Esophagus muscularis mucosa (tissue), 4 donors: ENCODE data around the gene EMID1. TPM values are rescaled to one million over a fixed set of nuclear protein-coding genes. Genes with fewer than 3 reads are reported as not detected.

Source experiments
- DNase-seq: peaks from one replicate; pipeline ENCODE4 v3.0.0-alpha.2; 2017; ENCODE audit errors: extremely low spot score
- H3K27ac ChIP-seq, 4 donors: fragments of 200-600 bp; sonication (generic); replicated peaks in 1 of 4; 1 replicate in 3 of 4; 2 replicates in 1 of 4; pipeline ENCODE4 v1.5.1; 2016 to 2019; ENCODE audit warnings: mild to moderate bottlenecking in 1 of 4
- H3K27me3 ChIP-seq, 4 donors: fragments of 200-600 bp; sonication (generic); one replicate each; pipeline versions ENCODE4 v1.5.1 to v1.6.0; 2016 to 2019
- H3K36me3 ChIP-seq, 4 donors: fragments of 200-600 bp; sonication (generic); one replicate each; pipeline ENCODE4 v1.5.1; 2016 to 2019
- H3K4me1 ChIP-seq, 4 donors: fragments of 200-600 bp; sonication (generic); one replicate each; pipeline ENCODE4 v1.5.1; 2016 to 2019
- H3K4me3 ChIP-seq, 4 donors: fragments of 200-600 bp; sonication (generic); 1 replicate in 2 of 4; 2 replicates in 2 of 4; pipeline ENCODE4 v1.5.1; 2016 to 2019; ENCODE audit warnings: mild to moderate bottlenecking in 4 of 4, moderate library complexity in 1 of 4
- H3K9me3 ChIP-seq, 4 donors: fragments of 200-600 bp; sonication (generic); 1 replicate in 3 of 4; 2 replicates in 1 of 4; pipeline ENCODE4 v1.5.1; 2016 to 2019
- CTCF ChIP-seq, 3 experiments: fragments of 200-600 bp in 2 of 3; fragments of 450-650 bp in 1 of 3; sonication (generic) in 2 of 3; IDR thresholded peaks; one replicate each; pipeline ENCODE4 v1.5.1; 2017 to 2019; ENCODE audit warnings: antibody characterized with exemption in 3 of 3, mild to moderate bottlenecking in 2 of 3, moderate library complexity in 1 of 3
- EP300 ChIP-seq: sonication (generic); formaldehyde crosslinking; IDR thresholded peaks from one replicate; pipeline ENCODE4 v1.6.1; 2017; ENCODE audit warnings: antibody characterized with exemption
- POLR2A ChIP-seq: fragments of 450-650 bp; IDR thresholded peaks from one replicate; pipeline ENCODE4 v1.6.1; 2017; ENCODE audit warnings: antibody characterized with exemption, moderate library complexity, mild to moderate bottlenecking, low read depth
- POLR2AphosphoS5 ChIP-seq, 2 donors: sonication (generic); formaldehyde crosslinking; IDR thresholded peaks; one replicate each; pipeline ENCODE4 v1.6.1; 2017; ENCODE audit warnings: antibody characterized with exemption in 2 of 2
- WGBS: methylation state at CpG from one replicate; pipeline ENCODE4 v1.1.5; 2018; 5-methylcytosine and 5-hydroxymethylcytosine counted together
- intact Hi-C: fragments of 100-400 bp; cut with DNase I; formaldehyde crosslinking; loops from one replicate; pipeline ENCODE4 v1.15.1; 2023
- total RNA-seq, 4 donors: library from RNA; depleted of rRNA; stranded (reverse); fragments of >200 nt; gene quantifications; one replicate each; pipeline versions ENCODE4 v1.1.0 to v1.2.1, GENCODE V29; 2016

Gene EMID1
- total RNA-seq, 4 donors from 2014 or later, result 0.65 to 4.0 (median 0.93) TPM

GRCh38 chr22:29199702-29200400 is 5.8 kb upstream of the EMID1 start:
- intact Hi-C loops, result no loop called here

GRCh38 chr22:29200901-29201300 is 4.8 kb upstream of the EMID1 start:
- Histone ChIP-seq H3K36me3 (no peaks in the 10 kb centered on the region), H3K27ac (no peak overlapping the region), H3K27me3 (peaks cover 0 to under 1% (median 0%) of the 10 kb centered on the region in 4 donors), H3K4me3 (no peak overlapping the region), H3K9me3 (no peaks in the 10 kb centered on the region), H3K4me1 (peaks cover 4 to 20% (median 11%) of the 10 kb centered on the region in 4 donors)
- intact Hi-C loops, result no loop called here
- DNase-seq, result no peak
- WGBS, result 90% methylated on average over 7 of the region's 7 CpGs
- TF ChIP-seq POLR2A (no peak), POLR2AphosphoS5 (IDR thresholded peaks at IDR 0.05) (no peak), EP300 (no peak), CTCF (IDR thresholded peaks at IDR 0.05) (no peak)

More at GRCh38 chr22:29199702-29200400, 5.8 kb upstream of the EMID1 start:
- H3K9me3 ChIP-seq, result no peaks in the 10 kb centered on the region
- WGBS, result 86% methylated on average over 8 of the region's 8 CpGs
- peaks cover 4 to 14% (median 6%) of the 10 kb centered on the region in 4 donors for H3K4me1 ChIP-seq
- no peak overlapping the region for H3K4me3 ChIP-seq
- no peak for DNase-seq
- no peak overlapping the region for H3K27ac ChIP-seq
- TF ChIP-seq CTCF (IDR thresholded peaks at IDR 0.05), result no peak
- no peak for TF ChIP-seq POLR2AphosphoS5 (IDR thresholded peaks at IDR 0.05)
- no peak for TF ChIP-seq EP300
- no peak for TF ChIP-seq POLR2A
- H3K36me3 ChIP-seq, result no peaks in the 10 kb centered on the region
- no peaks in the 10 kb centered on the region for H3K27me3 ChIP-seq

DNA sequence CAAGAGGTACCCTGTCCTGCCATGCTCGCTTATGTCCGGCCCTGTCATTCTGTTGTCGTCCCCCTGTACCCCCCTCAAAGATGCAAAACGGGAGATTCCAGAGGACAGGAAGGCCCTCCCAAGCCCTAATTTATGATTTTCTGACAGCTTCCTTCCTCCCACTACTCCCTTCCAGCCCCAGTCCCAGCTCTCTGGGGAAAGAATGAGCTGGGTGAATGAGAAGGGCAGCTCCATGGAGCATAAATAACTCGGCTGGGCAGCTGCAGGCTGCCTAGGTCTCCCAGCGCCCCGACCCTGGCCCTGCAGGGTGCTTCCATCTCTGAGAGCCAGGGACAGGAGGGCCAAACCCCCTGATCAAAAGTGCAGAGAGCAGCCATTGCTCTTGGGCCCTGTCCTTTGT is 3.9 kb upstream of the EMID1 start:
- peaks cover 0 to 10% (median 8%) of the 10 kb centered on the region in 4 donors for H3K27me3 ChIP-seq
- no peaks in the 10 kb centered on the region for H3K36me3 ChIP-seq
- peak overlapping the region in 1 of 4 donors; percentile 10 for H3K27ac ChIP-seq
- TF ChIP-seq POLR2A (no peak), POLR2AphosphoS5 (IDR thresholded peaks at IDR 0.05) (no peak), EP300 (no peak), CTCF (IDR thresholded peaks at IDR 0.05) (no peak)
- WGBS, result 74% methylated on average over 7 of the region's 7 CpGs
- peaks cover 8 to 28% (median 19%) of the 10 kb centered on the region in 4 donors for H3K4me1 ChIP-seq
- no peak overlapping the region for H3K4me3 ChIP-seq
- DNase-seq, result no peak
- H3K9me3 ChIP-seq, result no peaks in the 10 kb centered on the region
- intact Hi-C loops, result no loop called here

- no peaks in the 10 kb centered on the region for H3K36me3 ChIP-seq
- WGBS, result 75% methylated on average over 15 of the region's 24 CpGs
- peaks cover 8 to 30% (median 20%) of the 10 kb centered on the region in 4 donors for H3K4me1 ChIP-seq
- DNase-seq, result no peak
- TF ChIP-seq POLR2AphosphoS5 (IDR thresholded peaks at IDR 0.05) (no peak), CTCF (IDR thresholded peaks at IDR 0.05) (peak in 2 of 3 experiments; percentile 9 to 15)
- no peaks in the 10 kb centered on the region for H3K9me3 ChIP-seq
- no peak overlapping the region for H3K4me3 ChIP-seq
- intact Hi-C loops, result no loop called here
- peaks cover 0 to 16% (median 9%) of the 10 kb centered on the region in 4 donors for H3K27me3 ChIP-seq
- peak overlapping the region in 1 of 4 donors; percentile 10 for H3K27ac ChIP-seq
These were observed 3.2 kb upstream of the EMID1 start for GRCh38 chr22:29202212-29203192.
